Fibroblast of skin of left quadriceps (primary cell): Measurements from ENCODE around the gene SPINK8.
"Not testable (repeated sequence)": the region's sequence is repeated elsewhere in the genome, so short reads cannot be mapped to it uniquely, and the experiment has no call there.

Experiments
- DNase-seq, 2 experiments: peaks; one replicate each; pipeline ENCODE4 v3.0.0-alpha.2; 2013; ENCODE audit warnings: low read depth in 2 of 2

SPINK8 gene

GRCh38 chr3:48278884-48279559 is 54.4 kb downstream of the SPINK8 start:
- no peak for DNase-seq

DNA sequence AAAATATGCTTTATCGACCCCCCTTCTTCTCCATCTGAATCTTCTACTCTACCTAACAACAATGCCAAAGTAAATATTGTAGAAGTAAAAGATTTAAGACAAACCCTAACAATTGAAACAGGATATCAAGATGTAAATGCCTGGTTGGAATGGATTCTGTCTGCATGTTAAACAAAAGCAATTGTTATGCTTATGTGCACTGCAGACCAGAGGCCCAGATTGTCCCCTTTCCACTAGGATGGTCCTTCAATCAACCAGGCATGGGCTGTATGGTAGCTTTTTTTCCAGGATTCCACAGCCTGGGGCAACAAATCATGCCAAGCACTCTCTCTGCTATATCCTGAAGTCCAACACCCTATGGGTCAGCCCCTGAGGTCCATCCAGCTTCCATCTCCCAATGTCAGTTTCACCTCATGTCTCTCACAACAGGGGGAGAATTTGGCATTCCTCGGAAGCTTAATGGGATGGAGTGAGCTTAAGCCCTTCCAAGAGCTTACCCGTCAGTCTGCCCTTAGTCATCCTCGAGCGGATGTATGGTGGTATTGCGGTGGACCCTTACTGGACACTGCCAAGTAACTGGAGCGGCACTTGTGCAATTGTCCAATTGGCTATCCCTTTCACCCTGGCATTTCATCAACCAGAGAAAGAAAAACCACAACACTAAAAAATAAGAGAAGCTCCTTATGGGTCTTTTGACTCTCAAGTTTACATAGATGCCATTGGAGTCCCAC is 56.4 kb downstream of the SPINK8 start:
- DNase-seq = no peak

GRCh38 chr3:48275287-48276027 is 58.0 kb downstream of the SPINK8 start:
- DNase-seq = no peak

- DNase-seq = no peak
These were observed 59.0 kb downstream of the SPINK8 start for GRCh38 chr3:48274452-48274851.

- DNase-seq = peak; percentile 23 to 28
These were observed 59.8 kb downstream of the SPINK8 start for GRCh38 chr3:48273594-48274211.

- no peak for DNase-seq
These were observed 61.5 kb downstream of the SPINK8 start for GRCh38 chr3:48271763-48272498.

GRCh38 chr3:48271223-48271622 is 62.2 kb downstream of the SPINK8 start:
- DNase-seq = not testable (repeated sequence)

- DNase-seq = no peak
These were observed 63.2 kb downstream of the SPINK8 start for GRCh38 chr3:48270306-48270705.

GRCh38 chr3:48269592-48269991 is 63.9 kb downstream of the SPINK8 start:
- no peak for DNase-seq

DNA sequence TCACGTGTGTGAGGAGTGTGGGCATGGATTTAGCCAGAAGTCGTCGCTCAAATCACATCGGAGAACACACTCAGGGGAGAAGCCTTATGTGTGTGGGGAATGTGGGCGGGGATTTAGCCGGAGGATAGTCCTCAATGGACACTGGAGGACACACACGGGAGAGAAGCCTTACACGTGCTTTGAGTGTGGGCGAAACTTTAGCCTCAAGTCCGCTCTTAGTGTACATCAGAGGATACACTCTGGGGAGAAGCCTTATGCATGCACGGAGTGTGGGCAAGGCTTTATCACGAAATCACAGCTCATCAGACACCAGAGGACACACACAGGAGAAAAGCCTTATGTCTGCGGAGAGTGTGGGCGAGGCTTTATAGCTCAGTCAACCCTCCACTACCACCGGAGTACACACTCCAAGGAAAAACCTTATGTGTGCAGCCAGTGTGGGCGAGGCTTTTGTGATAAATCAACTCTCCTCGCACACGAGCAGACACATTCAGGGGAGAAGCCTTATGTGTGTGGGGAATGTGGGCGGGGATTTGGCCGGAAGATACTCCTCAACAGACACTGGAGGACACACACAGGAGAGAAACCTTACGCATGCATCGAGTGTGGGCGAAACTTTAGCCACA is 64.4 kb downstream of the SPINK8 start:
- DNase-seq = no peak

DNA sequence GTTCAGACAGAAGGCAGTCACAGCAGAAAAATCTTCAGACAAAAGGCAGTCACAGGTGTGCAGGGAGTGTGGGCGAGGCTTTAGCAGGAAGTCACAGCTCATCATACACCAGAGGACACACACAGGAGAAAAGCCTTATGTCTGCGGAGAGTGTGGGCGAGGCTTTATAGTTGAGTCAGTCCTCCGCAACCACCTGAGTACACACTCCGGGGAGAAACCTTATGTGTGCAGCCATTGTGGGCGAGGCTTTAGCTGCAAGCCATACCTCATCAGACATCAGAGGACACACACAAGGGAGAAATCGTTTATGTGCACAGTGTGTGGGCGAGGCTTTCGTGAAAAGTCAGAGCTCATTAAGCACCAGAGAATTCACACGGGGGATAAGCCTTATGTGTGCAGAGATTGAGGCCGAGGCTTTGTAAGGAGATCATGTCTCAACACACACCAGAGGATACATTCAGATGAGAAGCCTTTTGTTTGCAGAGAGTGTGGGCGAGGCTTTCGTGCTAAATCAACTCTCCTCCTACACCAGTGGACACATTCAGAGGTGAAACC is 65.0 kb downstream of the SPINK8 start:
- DNase-seq = no peak

DNA sequence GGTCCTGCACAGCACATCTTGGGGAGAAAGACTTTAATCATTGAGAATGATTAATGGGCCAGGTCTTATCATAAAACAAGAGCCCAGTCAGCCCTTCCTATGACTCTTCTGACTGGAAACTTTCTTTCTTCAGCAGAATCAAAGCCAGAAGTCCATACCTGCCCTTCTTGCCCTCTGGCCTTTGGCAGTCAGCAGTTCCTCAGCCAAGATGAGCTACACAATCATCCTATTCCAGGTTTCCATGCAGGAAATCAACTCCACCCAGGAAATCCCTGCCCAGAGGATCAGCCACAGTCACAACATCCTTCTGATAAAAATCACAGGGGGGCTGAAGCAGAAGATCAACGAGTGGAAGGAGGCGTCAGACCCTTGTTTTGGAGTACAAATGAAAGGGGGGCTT is 65.7 kb downstream of the SPINK8 start:
- no peak for DNase-seq

- no peak for DNase-seq
These were observed 74.9 kb downstream of the SPINK8 start for GRCh38 chr3:48258530-48258929.
